HepG2 (cell line): ENCODE results near the gene ARID1A. TPM values are rescaled to one million over a fixed set of nuclear protein-coding genes. Genes with fewer than 3 reads are reported as not detected.

Experiments used
- ASH2L ChIP-seq: fragments of 300-600, 200-600 bp; sonication (generic); IDR thresholded peaks from 2 replicates; pipeline ENCODE4 v1.7.0; 2017; ENCODE audit warnings: low read depth, mild to moderate bottlenecking, moderate library complexity, mixed read lengths, low read length; ENCODE audit not compliant: insufficient read length
- DMAP1 ChIP-seq: IDR thresholded peaks from 2 replicates; pipeline ENCODE4 v1.6.1; 2016
- GZF1 ChIP-seq: sonication (generic); formaldehyde crosslinking; IDR thresholded peaks from 2 replicates; pipeline ENCODE4 v1.5.1; 2020; ENCODE audit warnings: mild to moderate bottlenecking, missing genetic modification reagents
- HOXA3 ChIP-seq: sonication (generic); formaldehyde crosslinking; IDR thresholded peaks from 2 replicates; pipeline ENCODE4 v1.5.0; 2020; ENCODE audit warnings: missing genetic modification reagents
- KDM5A ChIP-seq: fragments of 200-600 bp; sonication (generic); IDR thresholded peaks from 2 replicates; pipeline ENCODE4 v1.7.0; 2018; ENCODE audit warnings: antibody characterized with exemption, mild to moderate bottlenecking, low read length, borderline replicate concordance
- MBNL3 ChIP-seq: fragments of 250-450 bp; sonication (Bioruptor Pico); conservative IDR thresholded peaks from 2 replicates; pipeline ENCODE4 v1.8.0; 2022; ENCODE audit warnings: mild to moderate bottlenecking, inconsistent platforms
- SCMH1 ChIP-seq: sonication (generic); formaldehyde crosslinking; IDR thresholded peaks from 2 replicates; pipeline ENCODE4 v1.9.0; 2021; ENCODE audit warnings: missing genetic modification reagents, mild to moderate bottlenecking, borderline replicate concordance
- TBL1XR1 ChIP-seq: fragments of 150-350 bp; IDR thresholded peaks from 2 replicates; pipeline ENCODE4 v1.6.1; 2014; ENCODE audit warnings: borderline replicate concordance, low read length; ENCODE audit not compliant: partially characterized antibody
- THAP7 ChIP-seq: sonication (generic); formaldehyde crosslinking; IDR thresholded peaks from 2 replicates; pipeline ENCODE4 v1.8.1; 2023; ENCODE audit warnings: mild to moderate bottlenecking, missing genetic modification reagents
- THRA ChIP-seq: sonication (generic); formaldehyde crosslinking; IDR thresholded peaks from 2 replicates; pipeline ENCODE4 v1.4.0; 2020; ENCODE audit warnings: missing genetic modification reagents, borderline replicate concordance
- TRIM22 ChIP-seq: fragments of 450-650 bp; IDR thresholded peaks from 2 replicates; pipeline ENCODE4 v1.6.1; 2017
- ZFP36L1 ChIP-seq: sonication (generic); formaldehyde crosslinking; IDR thresholded peaks from 2 replicates; pipeline ENCODE4 v1.8.0; 2022; ENCODE audit warnings: mild to moderate bottlenecking, missing genetic modification reagents, moderate library complexity
- ZFP90 ChIP-seq: sonication (generic); formaldehyde crosslinking; IDR thresholded peaks from 2 replicates; pipeline ENCODE4 v1.8.0; 2022; ENCODE audit warnings: missing genetic modification reagents, mild to moderate bottlenecking, inconsistent platforms, borderline replicate concordance
- ZFYVE20 ChIP-seq: sonication (generic); formaldehyde crosslinking; IDR thresholded peaks from 2 replicates; pipeline ENCODE4 v1.8.0; 2023; ENCODE audit warnings: low read depth, mild to moderate bottlenecking, moderate library complexity, missing genetic modification reagents, borderline replicate concordance
- ZNF274 ChIP-seq: sonication (generic); formaldehyde crosslinking; IDR thresholded peaks from 2 replicates; pipeline ENCODE4 v1.5.1; 2020; ENCODE audit warnings: mild to moderate bottlenecking, missing genetic modification reagents
- ZNF512B ChIP-seq: sonication (generic); formaldehyde crosslinking; IDR thresholded peaks from 2 replicates; pipeline ENCODE4 v1.5.1; 2020; ENCODE audit warnings: missing genetic modification reagents, mild to moderate bottlenecking, borderline replicate concordance
- ZNF543 ChIP-seq: sonication (generic); formaldehyde crosslinking; IDR thresholded peaks from 2 replicates; pipeline ENCODE4 v1.4.0; 2020; ENCODE audit warnings: mild to moderate bottlenecking, missing genetic modification reagents
- ZNF589 ChIP-seq: sonication (generic); formaldehyde crosslinking; conservative IDR thresholded peaks from 2 replicates; pipeline ENCODE4 v1.8.0; 2022; ENCODE audit warnings: mild to moderate bottlenecking, moderate library complexity, missing genetic modification reagents
- ZNF678 ChIP-seq: sonication (generic); formaldehyde crosslinking; IDR thresholded peaks from 2 replicates; pipeline ENCODE4 v1.4.0; 2020; ENCODE audit warnings: mild to moderate bottlenecking, missing genetic modification reagents
- polyA plus RNA-seq, 8 experiments: library from polyadenylated mRNA; depleted of rRNA in 3 of 8; stranded (reverse) in 7 of 8; unstranded in 1 of 8; fragments of >200 nt; fragmentation: Illumina TruSeq in 4 of 8; extraction: Trizol in 4 of 8; gene quantifications; 2 replicates each; pipeline versions ENCODE4 v1.2.1 to v1.2.3, GENCODE V29; 2011 to 2016; ENCODE audit warnings: low read depth in 4 of 8, missing spikeins in 1 of 8, mixed read lengths in 1 of 8; ENCODE audit not compliant: insufficient read depth in 1 of 8
- total RNA-seq, 5 experiments: library from RNA; depleted of rRNA; stranded (reverse); fragments of >200 nt; fragmentation: Illumina TruSeq; extraction: Trizol; gene quantifications; 2 replicates each; pipeline ENCODE4 v1.2.3, GENCODE V29; 2016; ENCODE audit warnings: low read depth in 1 of 5
- TF ChIP-seq, protein P1 (sequence below): sonication (generic); formaldehyde crosslinking; IDR thresholded peaks from 2 replicates; pipeline ENCODE4 v1.8.0; 2022; ENCODE audit warnings: mild to moderate bottlenecking, missing genetic modification reagents, moderate library complexity
- TF ChIP-seq, protein P2 (sequence below): sonication (generic); formaldehyde crosslinking; IDR thresholded peaks from 2 replicates; pipeline ENCODE4 v1.8.1; 2023; ENCODE audit warnings: mild to moderate bottlenecking, moderate library complexity, missing genetic modification reagents

The ARID1A gene
- total and polyA plus RNA-seq, 2 of the 13 experiments (the other 11 are each of a cell fraction or from before 2014, with no cell fraction given): 11.9 to 15.9 TPM

GRCh38 chr1:26692793-26693490 is 2.9 kb upstream of the ARID1A start (continued):
- no peak for TF ChIP-seq ZFP36L1 (CRISPR knock-in tag)
- TF ChIP-seq ZNF589: no peak
- TF ChIP-seq ZFYVE20 (CRISPR knock-in tag): peak; percentile 81; the same call in 1 of the 2 replicates
- TF ChIP-seq THAP7 (CRISPR knock-in tag): no peak
- TF ChIP-seq, protein P1, sequence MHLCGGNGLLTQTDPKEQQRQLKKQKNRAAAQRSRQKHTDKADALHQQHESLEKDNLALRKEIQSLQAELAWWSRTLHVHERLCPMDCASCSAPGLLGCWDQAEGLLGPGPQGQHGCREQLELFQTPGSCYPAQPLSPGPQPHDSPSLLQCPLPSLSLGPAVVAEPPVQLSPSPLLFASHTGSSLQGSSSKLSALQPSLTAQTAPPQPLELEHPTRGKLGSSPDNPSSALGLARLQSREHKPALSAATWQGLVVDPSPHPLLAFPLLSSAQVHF (CRISPR knock-in tag): no peak
- TF ChIP-seq SCMH1 (CRISPR knock-in tag): no peak
- no peak for TF ChIP-seq DMAP1 (CRISPR knock-in tag)
- no peak; the same call in 1 of the 2 replicates for TF ChIP-seq KDM5A
- TF ChIP-seq ZNF512B (CRISPR knock-in tag): no peak
- TF ChIP-seq, protein P2, sequence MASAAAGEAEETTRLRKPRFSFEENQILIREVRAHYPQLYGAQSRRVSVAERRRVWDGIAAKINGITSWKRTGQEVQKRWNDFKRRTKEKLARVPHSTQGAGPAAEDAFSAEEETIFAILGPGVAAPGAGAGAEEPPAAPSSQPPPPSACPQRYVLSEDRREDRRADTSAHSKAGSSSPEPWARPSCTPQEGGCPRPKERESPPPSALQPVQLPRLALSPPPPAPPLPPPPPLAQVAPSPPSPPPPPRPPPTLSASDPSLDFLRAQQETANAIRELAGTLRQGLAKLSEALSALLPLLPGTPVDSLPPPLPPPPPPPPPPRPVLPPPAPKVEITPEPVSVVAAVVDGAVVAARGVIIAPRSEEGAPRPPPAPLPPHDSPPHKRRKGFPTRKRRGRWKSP: peak; percentile 79
- no peak for TF ChIP-seq MBNL3
- no peak for TF ChIP-seq GZF1 (CRISPR knock-in tag)
- TF ChIP-seq ZNF543: no peak; the same call in 1 of the 2 replicates
- TF ChIP-seq HOXA3 (CRISPR knock-in tag): peak; percentile 88
- no peak for TF ChIP-seq ZNF678 (CRISPR knock-in tag)
- peak; percentile 81 for TF ChIP-seq ASH2L
- peak; percentile 47; the same call in 1 of the 2 replicates for TF ChIP-seq ZNF274 (CRISPR knock-in tag)
- peak; percentile 80 for TF ChIP-seq TBL1XR1
- peak; percentile 78; the same call in 1 of the 2 replicates for TF ChIP-seq ZFP90 (CRISPR knock-in tag)
- TF ChIP-seq THRA (CRISPR knock-in tag): no peak
- TF ChIP-seq TRIM22: no peak
